Activated naive CD4-positive, alpha-beta T cell treated with anti-CD3 and anti-CD28 coated beads, Interleukin-2, amount 50 U/mL, for 24 hours (primary cell): Measurements from ENCODE around the gene NR1H3.

Source experiments
- H3K27ac Mint-ChIP-seq: one replicate; pipeline ENCODE4 v1.8.0; 2021; ENCODE audit warnings: mild to moderate bottlenecking, mixed read lengths
- H3K27me3 Mint-ChIP-seq: one replicate; pipeline ENCODE4 v1.8.0; 2021; ENCODE audit warnings: mixed read lengths
- H3K36me3 Mint-ChIP-seq: one replicate; pipeline ENCODE4 v1.8.0; 2021; ENCODE audit warnings: mixed read lengths
- H3K4me1 Mint-ChIP-seq: one replicate; pipeline ENCODE4 v1.8.0; 2021; ENCODE audit warnings: mixed read lengths
- H3K4me3 Mint-ChIP-seq: one replicate; pipeline ENCODE4 v1.8.0; 2021; ENCODE audit warnings: mild to moderate bottlenecking, mixed read lengths
- H3K9me3 Mint-ChIP-seq: one replicate; pipeline ENCODE4 v1.8.0; 2021; ENCODE audit warnings: mixed read lengths

NR1H3 gene

GRCh38 chr11:47256374-47256773, 1.4 kb upstream of the NR1H3 start:
- no peaks in the 10 kb centered on the region for H3K27me3 Mint-ChIP-seq
- no peak overlapping the region for H3K4me3 Mint-ChIP-seq
- H3K4me1 Mint-ChIP-seq = peaks cover 26% of the 10 kb centered on the region
- no peaks in the 10 kb centered on the region for H3K9me3 Mint-ChIP-seq
- no peak overlapping the region for H3K27ac Mint-ChIP-seq
- no peaks in the 10 kb centered on the region for H3K36me3 Mint-ChIP-seq

GRCh38 chr11:47257177-47257516, 649 bp upstream of the NR1H3 start:
- H3K36me3 Mint-ChIP-seq = no peaks in the 10 kb centered on the region
- peaks cover 26% of the 10 kb centered on the region for H3K4me1 Mint-ChIP-seq
- H3K9me3 Mint-ChIP-seq = no peaks in the 10 kb centered on the region
- no peak overlapping the region for H3K27ac Mint-ChIP-seq
- H3K4me3 Mint-ChIP-seq = no peak overlapping the region
- no peaks in the 10 kb centered on the region for H3K27me3 Mint-ChIP-seq

GRCh38 chr11:47258317-47258902, 614 bp downstream of the NR1H3 start:
- Mint-ChIP-seq H3K9me3 (no peaks in the 10 kb centered on the region), H3K36me3 (no peaks in the 10 kb centered on the region), H3K4me1 (peaks cover 26% of the 10 kb centered on the region), H3K27ac (no peak overlapping the region), H3K27me3 (no peaks in the 10 kb centered on the region), H3K4me3 (no peak overlapping the region)

- H3K4me3 Mint-ChIP-seq = no peak overlapping the region
- H3K9me3 Mint-ChIP-seq = no peaks in the 10 kb centered on the region
- H3K27me3 Mint-ChIP-seq = no peaks in the 10 kb centered on the region
- H3K27ac Mint-ChIP-seq = no peak overlapping the region
- no peaks in the 10 kb centered on the region for H3K36me3 Mint-ChIP-seq
- peaks cover 27% of the 10 kb centered on the region for H3K4me1 Mint-ChIP-seq
Measured at GRCh38 chr11:47259232-47259977, 1.6 kb downstream of the NR1H3 start.

- peaks cover 25% of the 10 kb centered on the region for H3K4me1 Mint-ChIP-seq
- no peak overlapping the region for H3K27ac Mint-ChIP-seq
- no peak overlapping the region for H3K4me3 Mint-ChIP-seq
- no peaks in the 10 kb centered on the region for H3K36me3 Mint-ChIP-seq
- no peaks in the 10 kb centered on the region for H3K27me3 Mint-ChIP-seq
- no peaks in the 10 kb centered on the region for H3K9me3 Mint-ChIP-seq
Measured at GRCh38 chr11:47260366-47260765, 2.6 kb downstream of the NR1H3 start.

GRCh38 chr11:47261291-47261800, 3.5 kb downstream of the NR1H3 start:
- Mint-ChIP-seq H3K4me1 (peaks cover 29% of the 10 kb centered on the region), H3K27ac (no peak overlapping the region), H3K27me3 (no peaks in the 10 kb centered on the region), H3K36me3 (no peaks in the 10 kb centered on the region), H3K9me3 (no peaks in the 10 kb centered on the region), H3K4me3 (no peak overlapping the region)

- Mint-ChIP-seq H3K4me3 (no peak overlapping the region), H3K27me3 (no peaks in the 10 kb centered on the region), H3K4me1 (peaks cover 38% of the 10 kb centered on the region), H3K36me3 (no peaks in the 10 kb centered on the region), H3K27ac (no peak overlapping the region), H3K9me3 (no peaks in the 10 kb centered on the region)
Measured at GRCh38 chr11:47264119-47264518, 6.3 kb downstream of the NR1H3 start.

- Mint-ChIP-seq H3K9me3 (no peaks in the 10 kb centered on the region), H3K4me1 (peaks cover 35% of the 10 kb centered on the region), H3K4me3 (no peak overlapping the region), H3K36me3 (no peaks in the 10 kb centered on the region), H3K27ac (no peak overlapping the region), H3K27me3 (no peaks in the 10 kb centered on the region)
Measured at GRCh38 chr11:47264521-47264920, 6.7 kb downstream of the NR1H3 start.

- peak overlapping the region; percentile 4 for H3K27ac Mint-ChIP-seq
- no peak overlapping the region for H3K4me3 Mint-ChIP-seq
- H3K4me1 Mint-ChIP-seq = peaks cover 52% of the 10 kb centered on the region
- no peaks in the 10 kb centered on the region for H3K27me3 Mint-ChIP-seq
- H3K9me3 Mint-ChIP-seq = no peaks in the 10 kb centered on the region
- H3K36me3 Mint-ChIP-seq = no peaks in the 10 kb centered on the region
Measured at GRCh38 chr11:47267876-47268275, 10.1 kb downstream of the NR1H3 start.

GRCh38 chr11:47268448-47269001, 10.7 kb downstream of the NR1H3 start:
- no peaks in the 10 kb centered on the region for H3K36me3 Mint-ChIP-seq

GRCh38 chr11:47269002-47269828, 11.4 kb downstream of the NR1H3 start:
- H3K27me3 Mint-ChIP-seq = no peaks in the 10 kb centered on the region
- H3K36me3 Mint-ChIP-seq = peaks cover under 1% of the 10 kb centered on the region
- H3K4me1 Mint-ChIP-seq = peaks cover 64% of the 10 kb centered on the region
- H3K9me3 Mint-ChIP-seq = no peaks in the 10 kb centered on the region
- peak overlapping the region; percentile 98 for H3K27ac Mint-ChIP-seq
- H3K4me3 Mint-ChIP-seq = peak overlapping the region; percentile 92

More at GRCh38 chr11:47268448-47269001, 10.7 kb downstream of the NR1H3 start:
- H3K4me3 Mint-ChIP-seq = peak overlapping the region; percentile 92
- H3K27me3 Mint-ChIP-seq = no peaks in the 10 kb centered on the region
- H3K9me3 Mint-ChIP-seq = no peaks in the 10 kb centered on the region
- peaks cover 57% of the 10 kb centered on the region for H3K4me1 Mint-ChIP-seq
- H3K27ac Mint-ChIP-seq = peak overlapping the region; percentile 98

GRCh38 chr11:47269829-47270305, 12.1 kb downstream of the NR1H3 start, which contains the start of gene MADD:
Gene MADD (plus strand): TSS chr11:47270133.
- Mint-ChIP-seq H3K9me3 (no peaks in the 10 kb centered on the region), H3K27ac (peak within 1 kb of the TSS; percentile 98), H3K4me1 (peaks cover 65% of the 10 kb centered on the region), H3K4me3 (peak within 1 kb of the TSS; percentile 92), H3K36me3 (peaks cover 6% of the 10 kb centered on the region), H3K27me3 (no peaks in the 10 kb centered on the region)

GRCh38 chr11:47270331-47271271, 12.8 kb downstream of the NR1H3 start:
- no peaks in the 10 kb centered on the region for H3K27me3 Mint-ChIP-seq
- H3K4me1 Mint-ChIP-seq = peaks cover 60% of the 10 kb centered on the region
- peak overlapping the region; percentile 87 for H3K4me3 Mint-ChIP-seq
- no peaks in the 10 kb centered on the region for H3K9me3 Mint-ChIP-seq
- H3K27ac Mint-ChIP-seq = peak overlapping the region; percentile 81
- H3K36me3 Mint-ChIP-seq = peaks cover 6% of the 10 kb centered on the region

GRCh38 chr11:47271328-47271727, 13.5 kb downstream of the NR1H3 start:
- H3K4me1 Mint-ChIP-seq = peaks cover 60% of the 10 kb centered on the region
- H3K4me3 Mint-ChIP-seq = peak overlapping the region; percentile 87
- no peaks in the 10 kb centered on the region for H3K9me3 Mint-ChIP-seq
- peak overlapping the region; percentile 81 for H3K27ac Mint-ChIP-seq
- peaks cover 10% of the 10 kb centered on the region for H3K36me3 Mint-ChIP-seq
- no peaks in the 10 kb centered on the region for H3K27me3 Mint-ChIP-seq
